B cell (primary cell): Measurements from ENCODE around the gene SH3GL3. TPM values are rescaled to one million over a fixed set of nuclear protein-coding genes. Genes with fewer than 3 reads are reported as not detected.

Source experiments
- ATAC-seq: fragments of 200-7000 bp; cut with Tn5 transposase; one replicate; pipeline ENCODE4 v1.10.0; 2021; ENCODE audit warnings: low read depth, mild to moderate bottlenecking, moderate number of reproducible peaks, moderate library complexity
- CTCF ChIA-PET: fragments of 350-600 bp; sonication (Branson Sonifier 250); formaldehyde crosslinking; loops from one replicate; lab custom pipeline; 2021; ENCODE audit warnings: antibody characterized with exemption, inconsistent platforms; lab: Charles Lee
- POLR2A ChIA-PET: fragments of 350-600 bp; sonication (Branson Sonifier 250); formaldehyde crosslinking; loops from one replicate; lab custom pipeline; 2021; ENCODE audit warnings: antibody characterized with exemption; lab: Charles Lee
- DNase-seq: peaks from one replicate; pipeline ENCODE4 v3.0.0; 2013
- H2AFZ ChIP-seq: 2 replicates; pipeline ENCODE4 v1.6.1; 2012; ENCODE audit warnings: mild to moderate bottlenecking, low read depth, low read length; ENCODE audit not compliant: insufficient read depth, poor library complexity, severe bottlenecking
- H3K27ac ChIP-seq, 2 donors: 1 replicate in 1 of 2; 2 replicates in 1 of 2; pipeline ENCODE4 v1.5.1; 2012 to 2013; ENCODE audit warnings: low read length in 2 of 2, mild to moderate bottlenecking in 2 of 2, moderate library complexity in 1 of 2
- H3K27me3 ChIP-seq, 4 experiments: fragments of 200-600 bp in 1 of 4; sonication (generic) in 1 of 4; replicated peaks in 1 of 4; 1 replicate in 2 of 4; 2 replicates in 2 of 4; pipeline versions ENCODE4 v1.6.1 to v1.7.0; 2013 to 2016; ENCODE audit warnings: low read length in 3 of 4, mild to moderate bottlenecking in 2 of 4, mixed read lengths in 1 of 4, moderate library complexity in 1 of 4; ENCODE audit not compliant: insufficient read depth in 4 of 4, control insufficient read depth in 3 of 4; ENCODE audit errors: control extremely low read depth in 1 of 4
- H3K36me3 ChIP-seq, 2 experiments: replicated peaks in 1 of 2; 1 replicate in 1 of 2; 2 replicates in 1 of 2; pipeline versions ENCODE4 v1.6.1 to v1.7.1; 2013; ENCODE audit warnings: low read length in 1 of 2; ENCODE audit not compliant: insufficient read depth in 2 of 2, control insufficient read depth in 1 of 2; ENCODE audit errors: control extremely low read depth in 1 of 2, extremely low read depth in 1 of 2
- H3K4me1 ChIP-seq, 2 donors: fragments of 200-600 bp in 1 of 2; sonication (generic) in 1 of 2; 1 replicate in 1 of 2; 2 replicates in 1 of 2; pipeline versions ENCODE4 v1.5.1 to v1.6.1; 2013 to 2017; ENCODE audit warnings: low read length in 2 of 2; ENCODE audit not compliant: control insufficient read depth in 2 of 2, insufficient read depth in 2 of 2
- H3K4me2 ChIP-seq: replicated peaks from 2 replicates; pipeline ENCODE3; 2012; ENCODE audit warnings: mild to moderate bottlenecking, low read depth, low read length; ENCODE audit not compliant: poor library complexity, severe bottlenecking
- H3K4me3 ChIP-seq, 5 experiments: fragments of 200-600 bp in 1 of 5; sonication (generic) in 1 of 5; 1 replicate in 3 of 5; 2 replicates in 2 of 5; pipeline versions ENCODE4 v1.5.1 to v1.7.0; 2011 to 2016; ENCODE audit warnings: low read length in 4 of 5, mild to moderate bottlenecking in 4 of 5, low read depth in 2 of 5, control low read depth in 1 of 5, moderate library complexity in 1 of 5; ENCODE audit not compliant: insufficient read depth in 1 of 5; ENCODE audit errors: control extremely low read depth in 1 of 5, extremely low read depth in 1 of 5
- H3K79me2 ChIP-seq: fragments of 200-600 bp; sonication (generic); one replicate; pipeline ENCODE4 v1.6.0; 2016; ENCODE audit warnings: low read length; ENCODE audit not compliant: control insufficient read depth, insufficient read depth
- H3K9ac ChIP-seq: fragments of 200-600 bp; sonication (generic); 2 replicates; pipeline ENCODE4 v1.6.1; 2017; ENCODE audit warnings: mild to moderate bottlenecking, low read length, moderate library complexity
- H3K9me3 ChIP-seq, 3 donors: one replicate each; pipeline versions ENCODE4 v1.6.1 to v1.7.1; 2013; ENCODE audit warnings: low read length in 2 of 3; ENCODE audit not compliant: control insufficient read depth in 2 of 3, insufficient read depth in 1 of 3; ENCODE audit errors: control extremely low read depth in 1 of 3
- H4K20me1 ChIP-seq: 2 replicates; pipeline ENCODE4 v1.6.0; 2012; ENCODE audit warnings: mild to moderate bottlenecking, low read length; ENCODE audit not compliant: insufficient read depth, control insufficient read depth, poor library complexity, severe bottlenecking
- H3K27ac Mint-ChIP-seq: one replicate; pipeline ENCODE4 v1.8.0; 2021; ENCODE audit warnings: mixed read lengths
- H3K27me3 Mint-ChIP-seq: one replicate; pipeline ENCODE4 v1.8.0; 2021; ENCODE audit warnings: mixed read lengths
- H3K4me1 Mint-ChIP-seq: one replicate; pipeline ENCODE4 v1.8.0; 2021; ENCODE audit warnings: mixed read lengths
- H3K4me3 Mint-ChIP-seq: one replicate; pipeline ENCODE4 v1.8.0; 2021; ENCODE audit warnings: mixed read lengths
- H3K9me3 Mint-ChIP-seq: one replicate; pipeline ENCODE4 v1.8.0; 2022; ENCODE audit warnings: mixed read lengths; ENCODE audit not compliant: insufficient read depth
- CTCF ChIP-seq: fragments of 200-600 bp; IDR thresholded peaks from one replicate; pipeline ENCODE4 v1.8.0; 2022; ENCODE audit warnings: antibody characterized with exemption, mild to moderate bottlenecking
- EZH2 ChIP-seq: IDR thresholded peaks from 2 replicates; pipeline ENCODE4 v1.6.1; 2012; ENCODE audit warnings: borderline replicate concordance, low read depth, mild to moderate bottlenecking, moderate library complexity, low read length; ENCODE audit not compliant: insufficient read depth, poor library complexity, severe bottlenecking
- WGBS: methylation state at CpG from one replicate; pipeline ENCODE4 v1.1.5; 2013; ENCODE audit warnings: missing lambda C conversion rate; ENCODE audit not compliant: insufficient coverage; 5-methylcytosine and 5-hydroxymethylcytosine counted together
- intact Hi-C: fragments of 100-400 bp; cut with micrococcal nuclease; formaldehyde crosslinking; loops from one replicate; pipeline ENCODE4 v1.10.0; 2022
- polyA plus RNA-seq: library from polyadenylated mRNA; depleted of rRNA; stranded (reverse); fragments of >200 nt; gene quantifications from 2 replicates; pipeline ENCODE4 v1.2.3, GENCODE V29; 2012
- total RNA-seq, 2 donors: library from RNA; stranded (reverse); fragments of 120-200 nt in 1 of 2; gene quantifications; 1 replicate in 1 of 2; 2 replicates in 1 of 2; pipeline versions ENCODE4 v1.2.3 to v1.2.4, GENCODE V29; 2013 to 2022

The SH3GL3 gene
- total and polyA plus RNA-seq, 2 donors (not counting 1 experiment from before 2014, with no cell fraction given), result not detected

GRCh38 chr15:83592370-83593040 lies 145.4 kb downstream of the SH3GL3 start:
- Mint-ChIP-seq H3K4me3 (no peak overlapping the region), H3K27ac (no peak overlapping the region), H3K27me3 (peaks cover 5% of the 10 kb centered on the region), H3K4me1 (no peaks in the 10 kb centered on the region), H3K9me3 (no peaks in the 10 kb centered on the region)
- Histone ChIP-seq H3K27me3 (no peaks in the 10 kb centered on the region), H3K9ac (no peak overlapping the region), H4K20me1 (no peaks in the 10 kb centered on the region), H3K4me2 (no peak overlapping the region), H3K27ac (no peak overlapping the region), H3K9me3 (no peaks in the 10 kb centered on the region), H3K4me1 (no peaks in the 10 kb centered on the region), H3K36me3 (no peaks in the 10 kb centered on the region), H2AFZ (no peak overlapping the region), H3K4me3 (no peak overlapping the region), H3K79me2 (no peaks in the 10 kb centered on the region)
- POLR2A ChIA-PET, result no interaction called here
- ATAC-seq, result no peak
- intact Hi-C loops, result no loop called here
- TF ChIP-seq CTCF, result no peak
- no peak for TF ChIP-seq EZH2
- DNase-seq, result no peak
- WGBS, result 80% methylated on average over 2 of the region's 6 CpGs
- CTCF ChIA-PET, result no interaction called here

- no peak for TF ChIP-seq EZH2
- no peak for TF ChIP-seq CTCF
- Histone ChIP-seq H3K27ac (no peak overlapping the region), H3K4me1 (no peaks in the 10 kb centered on the region), H3K27me3 (no peaks in the 10 kb centered on the region), H3K9ac (no peak overlapping the region), H3K4me3 (no peak overlapping the region), H3K36me3 (no peaks in the 10 kb centered on the region), H4K20me1 (no peaks in the 10 kb centered on the region), H2AFZ (no peak overlapping the region), H3K79me2 (no peaks in the 10 kb centered on the region), H3K9me3 (no peaks in the 10 kb centered on the region), H3K4me2 (no peak overlapping the region)
- Mint-ChIP-seq H3K4me3 (no peak overlapping the region), H3K4me1 (no peaks in the 10 kb centered on the region), H3K27me3 (peaks cover 5% of the 10 kb centered on the region), H3K27ac (no peak overlapping the region), H3K9me3 (peaks cover 5% of the 10 kb centered on the region)
- CTCF ChIA-PET, result no interaction called here
- no peak for ATAC-seq
- no peak for DNase-seq
- intact Hi-C loops, result no loop called here
- POLR2A ChIA-PET, result no interaction called here
- WGBS, result no CpG with 5 or more reads among the region's 1 CpG
Observed at GRCh38 chr15:83595191-83595590, 148.1 kb downstream of the SH3GL3 start.
